WTC11 (cell line): ENCODE data around the gene PROZ. TPM values are rescaled to one million over a fixed set of nuclear protein-coding genes. Genes with fewer than 3 reads are reported as not detected.

Experiments
- ATAC-seq: fragments of 200-7000 bp; cut with Tn5 transposase; 2 replicates; pipeline ENCODE4 v1.10.0; 2021; ENCODE audit warnings: mild to moderate bottlenecking, moderate library complexity
- CTCF ChIA-PET: fragments of 300-600 bp; sonication (Branson Sonifier 250); formaldehyde crosslinking; loops from one replicate; lab custom pipeline; 2021; ENCODE audit warnings: antibody characterized with exemption; lab: Charles Lee
- POLR2A ChIA-PET: fragments of 350-600 bp; sonication (Branson Sonifier 250); formaldehyde crosslinking; loops from one replicate; lab custom pipeline; 2021; ENCODE audit warnings: antibody characterized with exemption; lab: Charles Lee
- DNase-seq: peaks from one replicate; pipeline ENCODE4 v3.0.0; 2021; ENCODE audit warnings: low spot score
- H3K27ac Mint-ChIP-seq: 2 replicates; pipeline ENCODE4 v1.8.0; 2021; ENCODE audit warnings: mixed read lengths
- H3K27me3 Mint-ChIP-seq: 2 replicates; pipeline ENCODE4 v1.8.0; 2021; ENCODE audit warnings: low read depth, mild to moderate bottlenecking, moderate library complexity, mixed read lengths
- H3K36me3 Mint-ChIP-seq: 2 replicates; pipeline ENCODE4 v1.8.0; 2021; ENCODE audit warnings: mixed read lengths
- H3K4me1 Mint-ChIP-seq: 2 replicates; pipeline ENCODE4 v1.8.0; 2022; ENCODE audit warnings: mixed read lengths
- H3K4me3 Mint-ChIP-seq: 2 replicates; pipeline ENCODE4 v1.8.0; 2021; ENCODE audit warnings: mild to moderate bottlenecking, moderate library complexity, mixed read lengths
- H3K9me3 Mint-ChIP-seq: 2 replicates; pipeline ENCODE4 v1.8.0; 2021; ENCODE audit warnings: mixed read lengths
- ATF6 ChIP-seq: sonication (generic); formaldehyde crosslinking; IDR thresholded peaks from 2 replicates; pipeline ENCODE4 v1.8.1; 2023; ENCODE audit warnings: mild to moderate bottlenecking, missing genetic modification reagents
- CTCF ChIP-seq: fragments of 200-600 bp; IDR thresholded peaks from 2 replicates; pipeline ENCODE4 v1.8.0; 2022; ENCODE audit warnings: antibody characterized with exemption
- EMX1 ChIP-seq: fragments of 250-450 bp; sonication (Bioruptor Pico); IDR thresholded peaks from 2 replicates; pipeline ENCODE4 v1.8.0; 2021; ENCODE audit warnings: mild to moderate bottlenecking
- ETV6 ChIP-seq: sonication (generic); formaldehyde crosslinking; IDR thresholded peaks from 2 replicates; pipeline ENCODE4 v1.8.1; 2022; ENCODE audit warnings: mild to moderate bottlenecking, missing genetic modification reagents
- FOXK1 ChIP-seq: sonication (generic); formaldehyde crosslinking; IDR thresholded peaks from 2 replicates; pipeline ENCODE4 v1.8.0; 2022; ENCODE audit warnings: mild to moderate bottlenecking, moderate library complexity, missing genetic modification reagents
- FOXP1 ChIP-seq: sonication (generic); formaldehyde crosslinking; IDR thresholded peaks from 2 replicates; pipeline ENCODE4 v1.8.0; 2022; ENCODE audit warnings: missing genetic modification reagents, mild to moderate bottlenecking, moderate library complexity, borderline replicate concordance
- GRHL2 ChIP-seq: fragments of 250-450 bp; sonication (Bioruptor Pico); IDR thresholded peaks from 2 replicates; pipeline ENCODE4 v1.8.0; 2022; ENCODE audit warnings: mild to moderate bottlenecking, moderate library complexity; ENCODE audit not compliant: insufficient replicate concordance, severe bottlenecking
- MLX ChIP-seq: sonication (generic); formaldehyde crosslinking; IDR thresholded peaks from 2 replicates; pipeline ENCODE4 v1.8.1; 2023; ENCODE audit warnings: mild to moderate bottlenecking, missing genetic modification reagents, moderate library complexity
- NFYB ChIP-seq: sonication (generic); formaldehyde crosslinking; conservative IDR thresholded peaks from 2 replicates; pipeline ENCODE4 v1.8.0; 2022; ENCODE audit warnings: low read depth, missing genetic modification reagents
- NR1H2 ChIP-seq: sonication (generic); formaldehyde crosslinking; IDR thresholded peaks from 2 replicates; pipeline ENCODE4 v1.9.0; 2021; ENCODE audit warnings: mild to moderate bottlenecking, moderate library complexity, missing genetic modification reagents
- NR2C2 ChIP-seq: sonication (generic); formaldehyde crosslinking; IDR thresholded peaks from 2 replicates; pipeline ENCODE4 v1.8.0; 2022; ENCODE audit warnings: mild to moderate bottlenecking, missing genetic modification reagents
- RELA ChIP-seq: sonication (generic); formaldehyde crosslinking; IDR thresholded peaks from 2 replicates; pipeline ENCODE4 v1.8.1; 2022; ENCODE audit warnings: missing genetic modification reagents, mild to moderate bottlenecking, borderline replicate concordance
- SMAD3 ChIP-seq: sonication (generic); formaldehyde crosslinking; IDR thresholded peaks from 2 replicates; pipeline ENCODE4 v1.8.0; 2022; ENCODE audit warnings: missing genetic modification reagents, mild to moderate bottlenecking, borderline replicate concordance
- TCF7 ChIP-seq: sonication (generic); formaldehyde crosslinking; IDR thresholded peaks from 2 replicates; pipeline ENCODE4 v1.8.0; 2022; ENCODE audit warnings: mild to moderate bottlenecking, low read depth, missing genetic modification reagents, moderate library complexity
- ZBTB43 ChIP-seq: sonication (generic); formaldehyde crosslinking; IDR thresholded peaks from 2 replicates; pipeline ENCODE4 v1.8.1; 2023; ENCODE audit warnings: mild to moderate bottlenecking, missing genetic modification reagents
- ZNF219 ChIP-seq: sonication (generic); formaldehyde crosslinking; IDR thresholded peaks from 2 replicates; pipeline ENCODE4 v1.8.0; 2023; ENCODE audit warnings: missing genetic modification reagents, mild to moderate bottlenecking, borderline replicate concordance
- ZNF416 ChIP-seq: fragments of 250-450 bp; sonication (Bioruptor Pico); IDR thresholded peaks from 2 replicates; pipeline ENCODE4 v1.9.0; 2021; ENCODE audit warnings: mild to moderate bottlenecking, inconsistent platforms
- ZNF423 ChIP-seq: fragments of 250-450 bp; sonication (Bioruptor Pico); IDR thresholded peaks from 2 replicates; pipeline ENCODE4 v2.1.2; 2022; ENCODE audit warnings: mild to moderate bottlenecking, moderate library complexity
- ZNF425 ChIP-seq: fragments of 250-450 bp; sonication (Bioruptor Pico); conservative IDR thresholded peaks from 2 replicates; pipeline ENCODE4 v1.9.0; 2021; ENCODE audit warnings: mild to moderate bottlenecking
- ZSCAN18 ChIP-seq: fragments of 250-450 bp; sonication (Bioruptor Pico); IDR thresholded peaks from 2 replicates; pipeline ENCODE4 v2.1.2; 2022; ENCODE audit warnings: mild to moderate bottlenecking, moderate library complexity
- total RNA-seq: library from RNA; stranded (reverse); gene quantifications from 3 replicates; pipeline ENCODE4 v1.2.3, GENCODE V29; 2021

PROZ gene
- total RNA-seq, 1 experiment from 2014 or later: not detected

- DNase-seq: no peak
- no peak for ATAC-seq
- no peaks in the 10 kb centered on the region for H3K9me3 Mint-ChIP-seq
- no peak overlapping the region for H3K4me3 Mint-ChIP-seq
- CTCF ChIA-PET: no interaction called here
- H3K36me3 Mint-ChIP-seq: no peaks in the 10 kb centered on the region
- H3K27me3 Mint-ChIP-seq: peaks cover 22% of the 10 kb centered on the region
- H3K4me1 Mint-ChIP-seq: peaks cover 9% of the 10 kb centered on the region
- POLR2A ChIA-PET: no interaction called here
- TF ChIP-seq ZNF219 (CRISPR knock-in tag): no peak
- no peak for TF ChIP-seq ATF6
- TF ChIP-seq GRHL2 (CRISPR knock-in tag): no peak
- TF ChIP-seq NFYB (CRISPR knock-in tag): no peak
- no peak for TF ChIP-seq FOXP1 (CRISPR knock-in tag)
- TF ChIP-seq NR1H2 (CRISPR knock-in tag): no peak
- no peak for TF ChIP-seq ZNF425
- no peak for TF ChIP-seq ETV6 (CRISPR knock-in tag)
- no peak for TF ChIP-seq CTCF
- TF ChIP-seq MLX (CRISPR knock-in tag): no peak
- TF ChIP-seq NR2C2: no peak
- no peak for TF ChIP-seq TCF7 (CRISPR knock-in tag)
- no peak for TF ChIP-seq EMX1 (CRISPR knock-in tag)
- no peak for TF ChIP-seq ZSCAN18 (CRISPR knock-in tag)
- no peak for TF ChIP-seq ZNF423
- no peak overlapping the region for H3K27ac Mint-ChIP-seq
These were observed 10.0 kb upstream of the PROZ start for GRCh38 chr13:113148407-113148806.

GRCh38 chr13:113148940-113149503, 9.4 kb upstream of the PROZ start:
- peaks cover 22% of the 10 kb centered on the region for H3K27me3 Mint-ChIP-seq
- DNase-seq (no peak), ATAC-seq (no peak)
- no peak overlapping the region for H3K27ac Mint-ChIP-seq
- H3K9me3 Mint-ChIP-seq: no peaks in the 10 kb centered on the region
- H3K36me3 Mint-ChIP-seq: no peaks in the 10 kb centered on the region
- CTCF ChIA-PET: no interaction called here
- no peak overlapping the region for H3K4me3 Mint-ChIP-seq
- POLR2A ChIA-PET: no interaction called here
- peaks cover 11% of the 10 kb centered on the region for H3K4me1 Mint-ChIP-seq
- no peak for TF ChIP-seq EMX1 (CRISPR knock-in tag)
- no peak for TF ChIP-seq ATF6
- TF ChIP-seq CTCF: no peak
- no peak for TF ChIP-seq RELA (CRISPR knock-in tag)
- no peak for TF ChIP-seq GRHL2 (CRISPR knock-in tag)
- no peak for TF ChIP-seq FOXK1 (CRISPR knock-in tag)
- no peak for TF ChIP-seq ZNF423
- TF ChIP-seq ZNF416 (CRISPR knock-in tag): no peak
- TF ChIP-seq SMAD3 (CRISPR knock-in tag): no peak
- TF ChIP-seq ZBTB43 (CRISPR knock-in tag): no peak
